IPS-20b (cell line): ENCODE results near the gene HOXA2.

Experiments used
- H3K27ac ChIP-seq: one replicate; pipeline ENCODE4 v1.5.1; 2013; ENCODE audit warnings: low read length
- H3K27me3 ChIP-seq: 2 replicates; pipeline ENCODE4 v1.6.1; 2013; ENCODE audit warnings: mild to moderate bottlenecking, low read length, inconsistent platforms; ENCODE audit not compliant: insufficient read depth
- H3K36me3 ChIP-seq: 2 replicates; pipeline ENCODE4 v1.6.1; 2013; ENCODE audit warnings: low read depth, mild to moderate bottlenecking, inconsistent platforms, low read length, moderate library complexity; ENCODE audit not compliant: insufficient read depth
- H3K4me1 ChIP-seq: 2 replicates; pipeline ENCODE4 v1.6.1; 2013; ENCODE audit warnings: mild to moderate bottlenecking, control low read depth, inconsistent platforms, low read length, moderate library complexity; ENCODE audit not compliant: insufficient read depth
- H3K4me3 ChIP-seq: 2 replicates; pipeline ENCODE4 v1.5.1; 2013; ENCODE audit warnings: mild to moderate bottlenecking, low read length, inconsistent platforms
- H3K9ac ChIP-seq: 2 replicates; pipeline ENCODE4 v1.6.1; 2013; ENCODE audit warnings: low read depth, mild to moderate bottlenecking, inconsistent platforms, low read length, moderate library complexity
- H3K9me3 ChIP-seq: 2 replicates; pipeline ENCODE4 v1.6.1; 2013; ENCODE audit warnings: mild to moderate bottlenecking, low read depth, low read length, inconsistent platforms; ENCODE audit not compliant: insufficient read depth

Gene HOXA2

DNA sequence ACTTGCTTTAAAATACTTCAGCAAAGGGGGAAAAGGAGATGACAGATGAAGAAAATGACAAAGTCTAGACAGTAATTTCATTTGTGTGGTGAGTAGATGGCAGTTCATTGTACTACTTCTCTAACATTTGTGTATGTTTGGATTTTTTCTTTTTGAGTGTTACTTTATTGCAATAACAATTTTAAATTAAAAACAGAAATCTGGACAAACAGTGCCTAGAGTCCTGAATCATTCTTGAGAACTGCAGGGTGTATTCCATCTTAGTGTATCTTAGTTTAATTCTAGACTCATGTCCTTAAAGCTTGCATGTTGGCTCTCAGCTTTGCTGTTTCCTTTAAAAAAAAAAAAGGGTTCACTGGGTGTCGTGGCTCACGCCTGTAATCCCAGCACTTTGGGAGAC, 37.8 kb downstream of the HOXA2 start:
- H3K27ac ChIP-seq, result no peak overlapping the region

DNA sequence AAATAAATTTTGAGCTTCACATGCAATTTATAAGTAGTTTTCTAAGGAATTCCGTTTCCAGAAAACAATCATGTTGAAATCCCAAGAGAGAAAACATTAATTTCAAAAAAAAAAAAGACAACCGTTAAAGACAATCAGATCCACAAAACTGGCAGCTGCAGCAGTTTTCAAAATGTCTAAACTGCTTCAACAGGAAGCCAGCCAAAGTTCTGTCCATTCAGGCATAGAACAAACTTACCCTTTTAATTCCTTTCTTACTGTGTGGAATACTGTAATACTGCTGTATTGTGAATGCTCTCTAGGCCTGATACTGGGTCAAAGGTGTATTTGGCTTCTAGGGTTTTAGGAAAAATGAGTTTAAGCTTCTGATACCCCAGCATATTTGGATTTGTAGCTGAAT, 38.3 kb downstream of the HOXA2 start:
- Histone ChIP-seq H3K9me3 (no peaks in the 10 kb centered on the region), H3K27ac (no peak overlapping the region), H3K4me1 (no peaks in the 10 kb centered on the region), H3K27me3 (no peaks in the 10 kb centered on the region), H3K4me3 (no peak overlapping the region), H3K36me3 (no peaks in the 10 kb centered on the region), H3K9ac (no peak overlapping the region)

More for the DNA sequence above, 37.8 kb downstream of the HOXA2 start:
- no peaks in the 10 kb centered on the region for H3K27me3 ChIP-seq
- no peak overlapping the region for H3K9ac ChIP-seq
- H3K4me1 ChIP-seq, result no peaks in the 10 kb centered on the region
- H3K36me3 ChIP-seq, result no peaks in the 10 kb centered on the region
- H3K4me3 ChIP-seq, result no peak overlapping the region
- no peaks in the 10 kb centered on the region for H3K9me3 ChIP-seq

- H3K27ac ChIP-seq, result no peak overlapping the region
- no peaks in the 10 kb centered on the region for H3K4me1 ChIP-seq
- H3K9ac ChIP-seq, result no peak overlapping the region
- H3K9me3 ChIP-seq, result no peaks in the 10 kb centered on the region
- H3K4me3 ChIP-seq, result no peak overlapping the region
- no peaks in the 10 kb centered on the region for H3K27me3 ChIP-seq
- H3K36me3 ChIP-seq, result no peaks in the 10 kb centered on the region
Observed at GRCh38 chr7:27062946-27063345, 39.5 kb downstream of the HOXA2 start.

DNA sequence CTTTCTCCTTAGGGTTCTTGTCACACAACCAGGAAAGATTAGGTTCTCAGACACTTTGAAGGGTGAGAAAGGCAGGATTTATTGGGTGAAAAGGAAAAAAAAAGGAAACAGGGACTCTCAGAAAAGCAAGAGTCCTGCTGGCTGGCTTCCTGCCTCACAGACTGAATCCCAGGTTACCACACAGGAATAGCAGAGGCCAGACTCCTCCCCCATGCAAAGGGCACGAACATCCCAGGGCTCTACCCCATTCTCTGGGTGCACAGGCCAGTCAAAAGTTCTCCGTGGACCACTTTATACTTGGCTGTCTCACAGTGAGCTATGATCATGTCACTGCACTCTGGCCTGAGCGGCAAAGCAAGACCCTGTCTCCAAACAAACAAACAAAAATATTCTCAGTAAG, 49.3 kb downstream of the HOXA2 start:
- Histone ChIP-seq H3K27ac (no peak overlapping the region), H3K36me3 (no peaks in the 10 kb centered on the region), H3K27me3 (no peaks in the 10 kb centered on the region), H3K9ac (no peak overlapping the region), H3K4me3 (no peak overlapping the region), H3K4me1 (peaks cover 4% of the 10 kb centered on the region; the same call in 1 of the 2 replicates), H3K9me3 (no peaks in the 10 kb centered on the region)

GRCh38 chr7:27051451-27051850, 51.0 kb downstream of the HOXA2 start:
- H3K27ac ChIP-seq, result no peak overlapping the region
- no peak overlapping the region for H3K9ac ChIP-seq
- no peaks in the 10 kb centered on the region for H3K9me3 ChIP-seq
- no peaks in the 10 kb centered on the region for H3K36me3 ChIP-seq
- H3K27me3 ChIP-seq, result no peaks in the 10 kb centered on the region
- H3K4me3 ChIP-seq, result no peak overlapping the region
- peaks cover 4% of the 10 kb centered on the region; the same call in 1 of the 2 replicates for H3K4me1 ChIP-seq
